ENCODE measurements around the gene TMEM270.

The TMEM270 gene

DNA sequence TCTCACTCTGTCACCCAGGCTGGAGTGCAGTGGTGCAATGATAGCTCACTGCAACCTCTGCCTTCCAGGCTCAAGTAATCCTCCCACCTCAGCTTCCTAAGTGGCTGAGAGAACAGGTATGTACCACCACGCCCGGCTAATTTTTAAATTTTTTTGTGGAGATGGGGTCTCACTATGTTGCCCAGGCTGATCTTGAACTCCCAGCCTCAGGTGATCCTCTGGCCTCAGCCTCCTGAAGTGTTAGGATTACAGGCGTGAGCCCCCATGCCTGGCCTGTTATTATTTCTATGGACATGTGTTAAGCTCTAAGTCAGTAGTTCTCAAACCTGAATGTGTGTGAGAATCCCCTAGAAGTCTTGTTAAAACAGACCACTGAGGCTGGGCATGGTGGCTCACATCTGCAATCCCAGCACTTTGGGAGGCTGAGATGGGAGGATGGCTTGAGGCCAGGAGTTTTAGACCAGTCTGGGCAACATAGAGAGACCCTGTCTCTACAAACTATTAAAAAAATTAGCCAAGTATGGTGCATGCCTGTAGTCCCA, 24.5 kb downstream of the TMEM270 start:
- no peak for DNase-seq (ENCODE audit: low read depth in 4 of 4, low spot score in 1 of 4)

DNA sequence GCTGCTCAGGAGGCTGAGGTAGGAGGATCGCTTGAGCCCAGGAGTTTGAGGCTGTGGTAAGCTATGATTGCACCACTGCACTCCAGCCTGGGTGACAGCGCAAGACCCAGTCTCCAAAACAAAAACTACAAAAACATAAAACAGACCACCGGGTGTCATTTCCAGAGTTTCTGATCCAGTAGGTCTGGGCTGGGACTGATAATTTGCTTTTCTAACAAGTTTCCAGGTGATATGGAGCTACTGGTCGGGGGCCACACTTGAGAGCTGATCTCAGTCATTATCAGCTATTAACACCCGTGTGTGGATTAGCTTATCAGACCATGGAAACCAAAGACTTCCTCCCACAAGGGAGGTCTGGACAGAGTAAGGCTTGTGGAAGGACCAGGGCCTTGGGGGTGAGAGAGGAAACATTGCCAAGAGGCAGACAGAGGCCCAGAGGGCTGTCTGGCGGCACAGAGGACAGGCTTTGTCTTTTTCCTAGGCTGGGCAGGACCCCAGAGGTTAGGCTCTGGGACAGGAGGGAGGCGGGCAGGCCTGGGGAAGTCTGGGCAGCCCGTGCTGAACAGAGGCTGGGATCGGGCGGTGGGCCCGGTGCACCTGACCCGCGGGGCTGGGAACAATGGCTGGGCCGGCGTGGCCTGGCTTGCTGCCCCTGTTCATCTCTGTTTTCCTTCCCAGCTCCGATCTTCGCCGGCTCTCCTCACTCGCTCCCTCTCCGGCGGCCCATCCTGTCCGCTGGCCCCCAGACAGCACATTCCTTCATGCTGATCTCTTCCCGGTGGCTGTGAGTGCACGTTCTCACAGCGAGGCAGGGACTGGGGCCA, 25.2 kb downstream of the TMEM270 start:
- no peak for DNase-seq (ENCODE audit: low read depth in 4 of 4, low spot score in 1 of 4)

DNA sequence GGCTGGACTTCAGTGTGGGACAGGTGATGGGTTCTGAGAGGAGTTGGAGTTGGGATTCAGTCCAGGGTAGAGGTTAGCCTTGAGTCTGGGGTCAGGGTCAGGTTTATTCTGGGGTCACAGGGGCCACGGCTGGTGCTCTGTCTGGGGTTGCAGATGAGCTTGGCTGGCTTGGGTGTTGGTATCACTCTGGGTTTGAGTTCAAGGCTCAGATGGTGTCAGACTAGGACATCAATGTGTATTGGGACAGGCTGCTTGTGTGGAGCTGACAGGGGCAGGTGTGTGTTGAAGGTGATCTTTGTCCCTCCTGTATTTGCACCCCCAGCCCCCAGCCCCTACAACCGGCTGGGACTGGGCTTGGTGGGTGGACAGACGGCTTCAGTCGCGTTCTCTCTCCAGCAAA, 26.8 kb downstream of the TMEM270 start:
- DNase-seq (ENCODE audit: low read depth in 4 of 4, low spot score in 1 of 4) = no peak

DNA sequence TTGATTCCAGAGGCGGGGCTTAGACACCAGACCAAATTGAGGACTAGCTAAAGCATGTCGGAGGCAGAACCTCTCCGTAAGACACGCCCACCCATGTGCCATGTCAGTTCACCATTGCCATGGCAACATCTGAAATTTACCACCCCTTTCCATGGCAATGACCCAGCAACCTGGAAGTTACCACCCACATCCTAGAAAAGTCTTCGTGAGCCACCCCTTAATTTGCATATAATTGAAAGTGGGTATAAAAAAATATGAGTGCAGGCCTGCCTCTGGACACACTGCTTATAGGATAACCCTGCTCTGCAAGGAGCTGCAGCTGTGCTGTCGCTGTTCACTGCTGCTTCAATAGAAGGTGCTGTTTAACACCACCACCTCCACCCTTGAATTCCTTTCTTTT, 28.0 kb downstream of the TMEM270 start:
- no peak for DNase-seq (ENCODE audit: low read depth in 4 of 4, low spot score in 1 of 4)

DNA sequence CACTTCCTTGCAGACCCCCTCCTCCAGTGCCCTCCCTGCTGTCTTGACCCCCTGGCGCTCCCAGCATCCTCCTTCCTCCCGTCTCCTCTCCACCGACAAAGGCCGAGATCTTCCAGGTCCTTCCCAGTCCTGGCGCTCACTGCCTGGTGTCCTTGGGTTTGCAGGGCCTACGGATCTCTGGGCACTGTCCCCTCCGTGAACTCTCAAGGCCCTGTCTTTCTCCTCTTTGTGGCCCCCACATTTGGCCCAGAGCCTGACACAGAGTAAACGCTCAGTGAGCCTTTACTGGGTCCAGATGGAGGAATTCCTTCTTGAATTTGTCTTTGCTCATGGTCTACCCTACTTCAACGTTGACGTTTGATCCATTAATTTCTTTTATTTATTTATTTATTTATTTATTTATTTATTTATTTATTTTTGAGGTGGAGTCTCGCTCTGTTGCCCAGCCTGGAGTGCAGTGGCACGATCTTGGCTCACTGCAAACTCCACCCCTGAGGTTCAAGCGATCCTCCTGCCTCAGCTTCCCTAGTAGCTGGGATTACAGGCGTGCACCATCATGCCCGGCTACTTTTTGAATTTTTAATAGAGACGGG, 29.7 kb downstream of the TMEM270 start:
- DNase-seq (ENCODE audit: low read depth in 4 of 4, low spot score in 1 of 4) = no peak

DNA sequence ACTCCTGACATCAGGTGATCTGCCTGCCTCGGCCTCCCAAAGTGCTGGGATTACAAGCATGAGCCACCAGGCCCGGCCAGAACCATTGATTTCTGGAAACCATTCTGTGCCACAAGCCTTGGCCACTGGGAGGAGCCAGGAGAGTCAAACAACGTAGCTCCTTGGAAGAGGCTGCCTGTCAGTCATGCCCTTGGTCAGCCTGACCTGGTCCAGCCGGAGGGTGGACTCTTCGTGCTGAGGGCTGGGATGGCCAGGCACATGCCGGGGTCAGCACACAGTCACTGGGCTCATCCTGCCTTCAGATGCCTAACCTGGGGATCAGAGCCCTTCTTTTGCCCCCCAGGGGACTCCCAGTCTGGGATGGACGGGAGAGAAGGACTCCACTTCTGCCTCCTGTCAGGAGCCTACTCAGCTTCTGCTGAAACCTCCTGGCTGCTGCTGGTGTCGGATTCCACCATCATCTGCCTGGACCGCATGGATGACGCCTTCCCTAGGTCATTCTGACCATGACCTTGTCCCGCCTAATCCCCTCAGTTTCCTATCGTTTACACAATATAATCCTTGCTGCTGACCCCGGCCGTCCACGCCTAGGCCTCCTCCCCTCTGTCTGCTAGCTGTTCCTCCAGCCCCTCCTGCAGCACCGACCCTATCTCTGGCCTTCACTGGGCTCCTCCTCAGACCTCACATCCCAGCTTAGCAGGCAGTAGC, 30.4 kb downstream of the TMEM270 start:
- no peak for DNase-seq (ENCODE audit: low read depth in 4 of 4, low spot score in 1 of 4)

DNA sequence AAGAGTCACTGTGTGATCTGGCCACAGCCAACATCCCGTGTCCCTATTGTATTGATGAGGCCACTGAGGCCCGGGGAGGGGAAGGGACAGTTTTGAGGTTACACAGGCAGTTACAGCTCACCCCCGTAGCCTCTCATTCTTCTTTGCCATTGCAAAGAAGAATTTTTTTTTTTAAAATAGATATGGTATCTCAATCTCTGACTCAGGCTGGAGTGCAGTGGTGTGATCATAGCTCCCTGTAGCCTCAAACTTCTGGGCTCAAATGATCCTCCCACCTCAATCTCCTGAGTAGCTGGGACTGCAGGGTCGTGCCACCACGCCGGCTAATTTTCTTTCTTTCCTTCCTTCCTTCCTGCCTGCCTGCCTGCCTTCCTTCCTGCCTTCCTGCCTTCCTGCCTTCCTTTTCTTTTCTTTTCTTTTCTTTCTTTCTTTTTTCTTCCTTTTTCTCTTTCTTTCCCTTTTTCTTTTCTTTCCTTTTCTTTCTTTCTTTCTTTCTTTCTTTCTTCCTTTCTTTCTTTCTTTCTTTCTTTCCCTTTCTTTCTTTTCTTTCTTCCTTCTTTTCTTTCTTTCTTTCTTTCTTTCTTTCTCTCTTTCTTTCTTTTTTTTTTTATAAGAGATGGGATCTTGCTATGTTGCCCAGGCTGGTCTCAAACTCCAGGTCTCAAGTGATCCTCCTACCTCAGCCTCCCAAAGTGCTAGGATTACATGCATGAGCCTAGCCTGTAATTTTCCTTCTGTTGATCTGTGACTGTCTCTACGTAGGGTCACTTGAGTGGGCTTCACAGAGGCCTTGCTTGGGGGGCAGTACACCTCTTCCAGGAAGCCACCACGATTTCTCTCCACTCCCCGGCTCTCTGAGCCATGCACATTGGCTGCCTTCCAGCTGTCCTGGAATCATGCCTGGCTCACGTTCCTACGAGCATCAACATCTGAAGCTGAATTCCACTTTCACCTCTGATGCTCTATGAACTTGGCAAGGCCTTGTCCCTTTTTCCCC, 31.3 kb downstream of the TMEM270 start:
- DNase-seq (ENCODE audit: low read depth in 4 of 4, low spot score in 1 of 4) = no peak

DNA sequence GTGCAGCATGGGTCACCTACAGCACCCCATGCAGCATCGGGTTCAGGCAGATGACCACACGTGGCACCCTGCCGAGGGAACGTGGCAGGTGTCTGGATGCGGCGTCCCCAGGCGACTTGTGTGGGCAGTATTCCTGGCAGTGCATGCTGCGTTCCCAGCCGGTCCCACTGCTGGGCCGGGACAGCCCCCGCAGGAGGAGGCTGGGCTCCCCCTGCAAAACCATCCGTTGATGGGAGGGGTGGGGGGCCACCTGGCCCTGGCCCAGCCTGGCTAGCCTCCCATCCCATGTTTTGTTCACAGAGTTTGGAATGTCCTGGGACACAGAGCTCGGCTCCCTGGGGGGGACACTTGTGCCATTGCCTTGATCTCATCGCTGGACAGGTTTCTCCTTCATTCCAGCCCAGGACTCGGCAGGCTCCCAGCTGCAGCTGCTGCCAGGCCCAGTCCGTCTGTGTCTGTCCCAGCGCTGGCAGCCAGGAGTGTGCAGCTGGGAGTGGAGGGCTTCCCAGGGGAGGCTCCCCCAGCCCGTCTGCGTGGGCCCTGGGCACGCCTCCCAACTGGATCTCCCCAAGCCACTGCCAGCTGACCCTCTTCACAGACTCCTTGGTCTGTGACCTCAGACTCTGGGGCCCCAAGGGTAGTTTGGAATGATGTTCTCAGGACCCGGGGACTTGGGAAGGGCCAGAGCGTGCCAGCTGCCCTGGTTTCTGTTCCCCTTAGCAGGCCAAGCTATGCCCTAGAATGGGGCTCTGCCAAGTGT, 32.6 kb downstream of the TMEM270 start:
- DNase-seq (ENCODE audit: low read depth in 4 of 4, low spot score in 1 of 4) = no peak

DNA sequence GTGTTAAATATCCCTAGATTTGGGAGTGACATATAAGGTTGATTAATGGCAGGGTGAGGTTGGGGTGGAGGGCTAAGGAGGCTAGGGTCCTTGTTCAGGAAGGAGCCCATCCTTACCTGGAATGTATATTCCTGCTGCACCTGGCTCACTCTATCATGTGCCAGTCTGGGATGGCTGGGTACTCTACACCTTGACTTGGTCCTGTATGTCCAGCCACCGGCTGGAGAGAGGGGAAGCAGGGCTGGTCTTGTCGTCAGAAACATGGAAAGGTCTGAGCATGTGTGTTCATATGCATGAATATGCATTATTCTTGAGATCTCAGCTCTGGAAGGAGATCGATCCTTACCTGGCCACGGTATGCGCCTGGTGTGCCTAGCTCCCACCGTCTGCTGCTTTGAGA, 33.2 kb downstream of the TMEM270 start:
- no peak for DNase-seq (ENCODE audit: low read depth in 4 of 4, low spot score in 1 of 4)

DNA sequence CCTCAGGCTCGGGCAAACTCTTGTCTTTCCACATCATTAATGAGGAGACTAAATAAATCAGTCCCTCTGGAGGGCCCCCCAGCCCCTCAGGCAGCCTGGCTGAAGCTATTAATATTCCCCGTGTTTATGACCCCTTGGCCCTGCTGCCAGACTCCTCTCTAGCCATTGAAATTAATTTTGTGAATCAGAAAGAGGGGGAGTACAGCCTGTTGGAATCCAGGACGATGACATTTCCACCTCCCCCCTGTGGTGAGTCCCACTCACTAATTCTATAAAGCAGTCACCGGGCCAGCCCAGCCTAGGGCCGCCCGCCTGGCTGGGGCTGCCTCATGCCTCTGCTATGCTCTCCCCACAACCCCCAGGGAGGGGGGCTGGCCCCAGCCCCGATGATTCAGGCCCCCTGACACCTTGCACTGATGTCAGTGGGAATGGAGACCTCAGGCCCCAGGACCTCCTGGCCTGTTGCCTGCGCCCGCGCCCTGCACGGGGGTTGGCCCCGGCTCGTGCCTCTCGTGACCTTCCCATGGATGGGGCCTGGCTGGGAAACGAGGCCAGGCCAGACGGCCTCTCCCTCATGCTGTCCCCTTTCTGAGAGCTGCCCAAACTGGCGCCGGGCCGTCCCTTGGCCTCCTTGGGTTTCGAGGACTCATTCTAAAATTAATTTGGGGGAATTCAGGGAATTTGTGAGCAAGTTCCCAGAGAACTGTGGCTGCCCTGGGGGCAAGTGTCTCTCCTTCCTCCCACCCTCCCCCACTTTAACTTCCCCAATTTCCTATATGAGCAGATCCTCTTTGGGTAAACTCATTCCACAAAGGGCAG, 34.0 kb downstream of the TMEM270 start:
- no peak for DNase-seq (ENCODE audit: low read depth in 4 of 4, low spot score in 1 of 4)

DNA sequence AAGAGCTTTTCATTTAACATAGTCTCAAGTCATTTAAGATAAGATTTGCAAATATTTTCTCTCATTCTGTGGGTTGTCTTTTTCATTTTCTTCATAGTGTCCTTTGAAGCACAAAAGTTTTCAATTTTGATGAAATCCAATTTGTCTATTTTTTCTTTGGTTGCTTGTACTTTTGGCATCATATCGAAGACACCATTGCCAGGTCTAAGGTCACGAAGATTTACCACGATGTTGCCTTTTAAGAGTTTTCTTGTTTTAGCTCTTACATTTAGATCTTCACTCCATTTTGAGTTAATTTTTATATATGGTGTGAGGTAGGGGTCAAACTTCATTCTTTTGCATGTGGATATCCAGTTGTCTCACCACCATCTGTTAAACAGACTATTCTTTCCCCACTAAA, 34.7 kb downstream of the TMEM270 start:
- DNase-seq (ENCODE audit: low read depth in 4 of 4, low spot score in 1 of 4) = no peak

DNA sequence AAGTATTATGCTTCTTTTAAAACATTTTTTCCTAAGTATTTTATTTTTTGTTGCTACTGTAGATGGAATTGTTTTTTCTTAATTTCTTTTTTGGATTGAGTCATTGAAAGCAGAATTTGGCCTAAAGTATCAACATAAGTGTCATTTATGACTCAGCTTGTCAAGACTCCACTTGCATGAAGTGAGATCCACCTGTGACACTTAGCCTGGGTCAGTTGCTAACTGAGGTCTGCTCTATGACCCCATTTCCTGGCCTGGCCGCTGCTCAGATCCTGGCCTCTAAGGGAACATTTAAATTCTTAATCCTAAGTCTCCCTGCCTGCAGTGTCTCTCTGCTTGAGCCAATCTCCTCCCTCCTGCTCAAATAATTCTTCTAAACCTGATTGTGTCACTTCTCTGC, 35.5 kb downstream of the TMEM270 start:
- DNase-seq (ENCODE audit: low read depth in 4 of 4, low spot score in 1 of 4) = no peak

DNA sequence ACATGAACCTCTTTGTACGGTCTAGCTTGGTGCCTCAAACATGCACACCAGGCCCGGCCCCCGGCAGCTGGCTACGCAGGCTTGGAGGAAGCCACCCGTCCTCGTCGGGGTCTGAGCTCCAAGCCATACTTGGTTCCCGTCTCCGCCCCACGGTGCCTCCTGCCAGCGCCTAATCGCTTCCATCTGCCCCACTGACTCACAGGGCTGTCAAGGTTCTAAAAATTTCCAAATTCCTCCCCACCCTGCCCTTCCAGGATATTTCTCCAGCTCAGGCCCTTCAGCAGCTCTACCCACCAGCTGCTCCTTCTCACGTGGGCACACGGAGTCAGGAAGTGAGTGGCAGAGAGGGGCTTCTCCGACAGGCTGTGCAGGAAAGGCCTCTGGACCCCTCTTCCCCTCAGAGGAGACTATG, 38.8 kb downstream of the TMEM270 start:
- DNase-seq (ENCODE audit: low read depth in 4 of 4, low spot score in 1 of 4) = no peak

DNA sequence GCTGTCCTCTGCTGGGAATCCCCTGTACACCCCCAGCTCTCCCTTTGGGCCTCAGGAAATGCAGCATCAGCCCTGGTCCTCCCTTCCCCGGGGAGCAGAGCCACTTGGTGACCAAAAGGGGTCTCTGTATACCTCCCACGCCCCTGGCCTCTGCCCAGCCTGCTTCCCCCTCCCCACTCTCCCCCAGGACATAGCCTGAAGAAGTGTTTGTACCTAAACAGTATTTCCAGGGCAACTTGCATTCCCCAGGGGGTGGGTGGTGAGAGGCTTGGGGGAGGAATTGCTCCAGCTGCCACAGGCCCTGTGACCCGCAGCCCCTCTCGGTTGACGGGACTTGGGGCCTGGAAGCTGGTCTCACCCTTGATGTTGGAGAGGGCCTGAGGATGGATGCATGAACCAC, 39.3 kb downstream of the TMEM270 start:
- DNase-seq (ENCODE audit: low read depth in 4 of 4, low spot score in 1 of 4) = no peak

DNA sequence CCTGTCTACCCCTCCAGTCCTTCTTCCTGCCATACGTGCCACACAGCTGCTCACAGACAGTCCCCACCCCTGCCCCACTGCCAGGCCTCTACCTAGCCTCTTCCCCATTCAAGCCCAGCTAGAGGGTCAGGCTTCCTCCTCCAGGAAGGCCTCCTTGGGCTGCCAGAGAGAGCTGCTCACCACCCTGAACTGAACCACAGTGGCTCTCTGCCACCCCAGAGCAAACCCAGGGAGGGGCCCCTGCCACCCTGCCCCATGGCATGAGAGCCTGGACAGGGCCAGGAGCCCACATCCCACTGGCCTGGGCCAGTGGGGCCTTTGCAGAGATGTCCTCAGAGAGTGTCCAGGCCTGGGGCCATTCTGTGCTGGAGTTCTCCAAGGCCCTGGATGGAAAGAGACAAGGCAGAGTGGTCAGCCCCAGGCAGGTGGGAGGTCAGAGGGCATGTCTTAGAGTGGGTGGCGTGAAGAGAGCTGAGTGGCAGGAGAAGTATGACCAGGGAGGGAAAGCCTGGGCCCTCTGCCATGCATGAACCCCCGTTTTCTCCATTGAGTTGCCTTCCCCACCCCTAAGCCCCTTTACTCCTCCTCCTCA, 40.4 kb downstream of the TMEM270 start:
- no peak for DNase-seq (ENCODE audit: low read depth in 4 of 4, low spot score in 1 of 4)

DNA sequence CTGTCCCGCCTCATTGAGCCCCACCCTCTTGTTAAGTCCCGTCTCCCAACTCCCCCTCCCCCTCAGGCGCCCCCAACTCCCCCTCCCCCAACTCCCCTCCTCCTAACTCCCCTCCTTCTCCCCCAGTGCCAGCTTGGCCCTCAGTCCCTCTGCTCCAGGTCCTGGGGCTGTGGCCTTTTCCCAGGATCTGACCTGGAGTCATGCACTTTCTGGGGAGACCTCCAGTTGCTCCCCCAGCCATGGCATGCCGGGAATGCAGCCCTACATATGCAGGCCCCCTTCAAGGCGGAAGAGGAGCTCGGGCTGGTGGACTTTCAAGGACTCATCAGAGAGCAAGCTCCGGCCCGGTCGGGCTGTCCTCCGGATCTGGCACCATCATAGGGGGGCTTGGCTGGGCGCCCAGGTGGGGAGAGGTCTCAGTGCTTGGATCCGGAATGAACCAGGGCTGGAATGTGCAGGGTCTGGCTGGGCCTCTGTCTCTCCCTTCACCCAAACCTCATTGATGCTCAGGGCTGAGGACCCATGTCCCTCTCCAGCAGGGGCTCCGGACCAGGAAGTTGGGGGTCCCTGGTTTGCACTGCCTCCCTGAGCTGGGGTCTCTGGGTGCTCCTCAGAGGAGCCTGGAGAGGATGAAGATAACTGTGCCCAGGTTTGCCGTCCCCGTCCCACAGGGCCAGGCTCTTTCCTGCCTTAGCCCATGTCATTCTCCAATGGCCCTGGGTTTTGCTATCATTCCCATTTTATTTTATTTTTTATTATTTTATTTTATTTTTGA, 41.1 kb downstream of the TMEM270 start:
- DNase-seq (ENCODE audit: low read depth in 4 of 4, low spot score in 1 of 4) = no peak

DNA sequence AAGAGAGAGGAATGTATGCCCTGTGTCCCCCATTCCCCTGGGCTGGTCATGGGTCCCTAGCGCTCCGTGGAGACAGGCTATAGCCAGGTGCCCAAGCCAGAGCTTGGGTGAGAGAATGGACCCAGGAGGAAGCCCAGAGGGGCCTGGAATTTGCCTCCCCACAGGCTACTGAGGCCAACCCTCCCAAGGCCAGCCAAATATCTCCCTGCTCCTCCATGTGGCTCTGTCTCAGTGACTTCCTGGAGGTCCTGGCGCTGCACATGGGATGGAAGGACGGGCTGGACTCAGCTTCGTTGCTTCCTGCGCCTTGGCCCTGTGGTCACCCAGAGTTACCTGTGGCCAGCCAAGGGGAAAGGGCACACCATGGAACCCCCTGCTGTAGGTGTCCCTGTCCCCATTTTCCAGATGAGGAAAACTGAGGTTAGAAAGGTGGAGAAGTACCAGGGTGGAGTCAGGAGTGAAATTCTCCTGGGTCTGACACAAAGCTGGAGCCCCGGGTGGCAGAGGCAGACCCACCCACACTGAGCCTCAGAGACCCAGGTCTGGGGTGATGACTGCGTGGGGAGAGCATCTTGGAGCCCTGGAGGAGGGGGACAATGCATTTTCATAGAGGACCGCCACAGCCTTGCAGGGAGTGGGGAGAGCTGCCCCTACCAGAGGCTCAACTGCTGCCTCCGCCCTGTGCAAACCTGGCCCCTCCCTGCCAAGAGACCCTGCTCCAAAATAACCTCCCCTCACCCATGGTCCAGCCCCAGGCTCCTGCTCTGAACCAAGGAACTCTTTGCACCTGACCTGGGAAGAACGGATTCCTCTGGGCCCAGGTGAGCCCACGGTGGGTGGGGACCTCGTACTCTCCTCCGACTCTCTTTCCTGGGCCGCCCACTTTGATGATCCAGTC, 42.6 kb downstream of the TMEM270 start:
- no peak for DNase-seq (ENCODE audit: low read depth in 4 of 4, low spot score in 1 of 4)
